Measurements from ENCODE around the gene LMO7.

DNA sequence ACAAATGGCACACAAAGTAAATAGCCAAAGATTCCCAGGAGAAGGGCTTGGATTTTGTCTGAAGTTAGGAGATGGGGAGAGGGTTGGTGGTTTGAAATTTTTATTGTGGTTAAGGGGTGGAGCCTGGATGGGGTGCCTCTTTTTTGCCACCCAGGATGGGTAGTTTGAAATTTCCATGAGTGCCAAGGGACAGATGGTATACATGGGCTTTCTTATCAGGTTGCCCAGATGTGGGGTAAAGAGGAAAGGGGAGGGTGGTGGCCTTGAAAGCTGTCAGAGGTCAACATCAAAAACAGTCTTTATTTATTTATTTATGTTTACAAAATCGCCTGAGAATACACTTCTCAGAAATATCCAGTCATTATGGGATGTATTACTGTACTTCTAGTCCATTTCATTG lies 46.2 kb downstream of the LMO7 start:
- TF ChIP-seq, protein P1, sequence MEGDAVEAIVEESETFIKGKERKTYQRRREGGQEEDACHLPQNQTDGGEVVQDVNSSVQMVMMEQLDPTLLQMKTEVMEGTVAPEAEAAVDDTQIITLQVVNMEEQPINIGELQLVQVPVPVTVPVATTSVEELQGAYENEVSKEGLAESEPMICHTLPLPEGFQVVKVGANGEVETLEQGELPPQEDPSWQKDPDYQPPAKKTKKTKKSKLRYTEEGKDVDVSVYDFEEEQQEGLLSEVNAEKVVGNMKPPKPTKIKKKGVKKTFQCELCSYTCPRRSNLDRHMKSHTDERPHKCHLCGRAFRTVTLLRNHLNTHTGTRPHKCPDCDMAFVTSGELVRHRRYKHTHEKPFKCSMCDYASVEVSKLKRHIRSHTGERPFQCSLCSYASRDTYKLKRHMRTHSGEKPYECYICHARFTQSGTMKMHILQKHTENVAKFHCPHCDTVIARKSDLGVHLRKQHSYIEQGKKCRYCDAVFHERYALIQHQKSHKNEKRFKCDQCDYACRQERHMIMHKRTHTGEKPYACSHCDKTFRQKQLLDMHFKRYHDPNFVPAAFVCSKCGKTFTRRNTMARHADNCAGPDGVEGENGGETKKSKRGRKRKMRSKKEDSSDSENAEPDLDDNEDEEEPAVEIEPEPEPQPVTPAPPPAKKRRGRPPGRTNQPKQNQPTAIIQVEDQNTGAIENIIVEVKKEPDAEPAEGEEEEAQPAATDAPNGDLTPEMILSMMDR (IDR thresholded peaks at IDR 0.05) = no peak
- TF ChIP-seq POLR2A (IDR thresholded peaks at IDR 0.05) = no peak

Data from breast epithelium (tissue), 3 donors.